ENCODE measurements around the gene PLA2G15. TPM values are rescaled to one million over a fixed set of nuclear protein-coding genes. Genes with fewer than 3 reads are reported as not detected.
A peak's percentile ranks its signal among the peaks of the same experiment; 100 is the strongest.

PLA2G15 gene
- total RNA-seq, 4 donors from 2014 or later = 10.4 to 22.0 (median 15.3) TPM

DNA sequence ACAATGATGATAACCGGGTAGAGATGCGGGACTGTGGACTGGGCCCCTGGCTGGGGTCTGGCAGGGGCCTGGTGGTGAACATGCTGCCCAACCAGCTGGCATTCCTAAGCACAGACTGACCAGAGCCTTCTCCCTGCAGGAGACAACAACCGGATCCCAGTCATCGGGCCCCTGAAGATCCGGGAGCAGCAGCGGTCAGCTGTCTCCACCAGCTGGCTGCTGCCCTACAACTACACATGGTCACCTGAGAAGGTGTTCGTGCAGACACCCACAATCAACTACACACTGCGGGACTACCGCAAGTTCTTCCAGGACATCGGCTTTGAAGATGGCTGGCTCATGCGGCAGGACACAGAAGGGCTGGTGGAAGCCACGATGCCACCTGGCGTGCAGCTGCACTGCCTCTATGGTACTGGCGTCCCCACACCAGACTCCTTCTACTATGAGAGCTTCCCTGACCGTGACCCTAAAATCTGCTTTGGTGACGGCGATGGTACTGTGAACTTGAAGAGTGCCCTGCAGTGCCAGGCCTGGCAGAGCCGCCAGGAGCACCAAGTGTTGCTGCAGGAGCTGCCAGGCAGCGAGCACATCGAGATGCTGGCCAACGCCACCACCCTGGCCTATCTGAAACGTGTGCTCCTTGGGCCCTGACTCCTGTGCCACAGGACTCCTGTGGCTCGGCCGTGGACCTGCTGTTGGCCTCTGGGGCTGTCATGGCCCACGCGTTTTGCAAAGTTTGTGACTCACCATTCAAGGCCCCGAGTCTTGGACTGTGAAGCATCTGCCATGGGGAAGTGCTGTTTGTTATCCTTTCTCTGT, 14.0 kb downstream of the PLA2G15 start:
- TF ChIP-seq POLR2A (IDR thresholded peaks at IDR 0.05; ENCODE audit: low read depth) = no peak
- Histone ChIP-seq H3K36me3 (peaks cover 21 to 62% (median 50%) of the 10 kb centered on the region in 4 donors), H3K4me1 (peaks cover 22 to 34% (median 25%) of the 10 kb centered on the region in 4 donors), H3K9me3 (no peaks in the 10 kb centered on the region), H3K27ac (replicated peaks in 1 of 4) (peak overlapping the region in 2 of 4 donors; percentile 68 to 69), H3K4me3 (no peak overlapping the region), H3K27me3 (no peaks in the 10 kb centered on the region)
- WGBS = 89% methylated on average over 13 of the region's 27 CpGs
- intact Hi-C loops (cut with DNase I) = no loop called here
- DNase-seq (ENCODE audit: extremely low spot score) = no peak

DNA sequence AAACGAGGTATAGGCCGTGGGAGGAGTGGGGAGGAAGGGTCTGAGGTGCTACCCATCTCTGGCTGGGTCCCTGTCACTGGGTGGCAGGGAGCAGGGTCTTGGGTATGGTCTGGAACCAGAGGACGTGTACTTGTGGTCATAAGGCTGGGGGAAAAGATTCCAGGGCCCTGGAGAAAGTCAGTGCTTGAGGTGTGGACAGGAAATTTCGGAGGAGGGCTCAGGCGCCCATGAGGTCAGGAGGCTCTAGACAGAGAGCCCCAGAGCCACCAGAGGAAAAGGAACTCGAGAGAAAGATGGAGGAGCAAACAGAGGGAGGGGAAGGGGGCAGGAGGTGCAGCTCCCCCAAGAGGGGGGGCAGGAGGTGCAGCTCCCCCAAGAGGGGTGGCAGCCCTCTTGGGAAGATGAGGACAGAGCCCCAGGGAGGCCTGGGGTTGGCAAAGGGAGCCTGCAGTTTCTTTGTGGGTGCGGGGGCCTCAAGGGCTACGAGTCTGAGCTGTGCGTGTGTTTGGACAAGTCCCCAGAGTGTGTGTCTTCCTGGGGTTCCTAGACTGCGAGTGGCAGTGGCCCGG, 18.5 kb downstream of the PLA2G15 start:
- no peak for TF ChIP-seq POLR2A (IDR thresholded peaks at IDR 0.05; ENCODE audit: low read depth)
- TF ChIP-seq, protein P1, sequence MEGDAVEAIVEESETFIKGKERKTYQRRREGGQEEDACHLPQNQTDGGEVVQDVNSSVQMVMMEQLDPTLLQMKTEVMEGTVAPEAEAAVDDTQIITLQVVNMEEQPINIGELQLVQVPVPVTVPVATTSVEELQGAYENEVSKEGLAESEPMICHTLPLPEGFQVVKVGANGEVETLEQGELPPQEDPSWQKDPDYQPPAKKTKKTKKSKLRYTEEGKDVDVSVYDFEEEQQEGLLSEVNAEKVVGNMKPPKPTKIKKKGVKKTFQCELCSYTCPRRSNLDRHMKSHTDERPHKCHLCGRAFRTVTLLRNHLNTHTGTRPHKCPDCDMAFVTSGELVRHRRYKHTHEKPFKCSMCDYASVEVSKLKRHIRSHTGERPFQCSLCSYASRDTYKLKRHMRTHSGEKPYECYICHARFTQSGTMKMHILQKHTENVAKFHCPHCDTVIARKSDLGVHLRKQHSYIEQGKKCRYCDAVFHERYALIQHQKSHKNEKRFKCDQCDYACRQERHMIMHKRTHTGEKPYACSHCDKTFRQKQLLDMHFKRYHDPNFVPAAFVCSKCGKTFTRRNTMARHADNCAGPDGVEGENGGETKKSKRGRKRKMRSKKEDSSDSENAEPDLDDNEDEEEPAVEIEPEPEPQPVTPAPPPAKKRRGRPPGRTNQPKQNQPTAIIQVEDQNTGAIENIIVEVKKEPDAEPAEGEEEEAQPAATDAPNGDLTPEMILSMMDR (IDR thresholded peaks at IDR 0.05) = no peak
- no peak for TF ChIP-seq EP300 (IDR thresholded peaks at IDR 0.05)
- TF ChIP-seq POLR2AphosphoS5 (IDR thresholded peaks at IDR 0.05) = no peak
- no peaks in the 10 kb centered on the region for H3K27me3 ChIP-seq
- peaks cover 11 to 40% (median 20%) of the 10 kb centered on the region in 4 donors for H3K36me3 ChIP-seq
- H3K27ac ChIP-seq (replicated peaks in 1 of 4) = peak overlapping the region; percentile 97 to 99 (median 98)
- intact Hi-C loops (cut with DNase I) = loop anchor here (5.0 kb wide), 1 partner anchor 49 kb away; the partner anchor contains the start of genes PRMT7 and SLC7A6OS
- WGBS = 74% methylated on average over 5 of the region's 11 CpGs
- no peaks in the 10 kb centered on the region for H3K9me3 ChIP-seq
- DNase-seq (ENCODE audit: extremely low spot score) = no peak
- peak overlapping the region; percentile 82 to 96 (median 88) for H3K4me3 ChIP-seq
- peaks cover 34 to 53% (median 44%) of the 10 kb centered on the region in 4 donors for H3K4me1 ChIP-seq

DNA sequence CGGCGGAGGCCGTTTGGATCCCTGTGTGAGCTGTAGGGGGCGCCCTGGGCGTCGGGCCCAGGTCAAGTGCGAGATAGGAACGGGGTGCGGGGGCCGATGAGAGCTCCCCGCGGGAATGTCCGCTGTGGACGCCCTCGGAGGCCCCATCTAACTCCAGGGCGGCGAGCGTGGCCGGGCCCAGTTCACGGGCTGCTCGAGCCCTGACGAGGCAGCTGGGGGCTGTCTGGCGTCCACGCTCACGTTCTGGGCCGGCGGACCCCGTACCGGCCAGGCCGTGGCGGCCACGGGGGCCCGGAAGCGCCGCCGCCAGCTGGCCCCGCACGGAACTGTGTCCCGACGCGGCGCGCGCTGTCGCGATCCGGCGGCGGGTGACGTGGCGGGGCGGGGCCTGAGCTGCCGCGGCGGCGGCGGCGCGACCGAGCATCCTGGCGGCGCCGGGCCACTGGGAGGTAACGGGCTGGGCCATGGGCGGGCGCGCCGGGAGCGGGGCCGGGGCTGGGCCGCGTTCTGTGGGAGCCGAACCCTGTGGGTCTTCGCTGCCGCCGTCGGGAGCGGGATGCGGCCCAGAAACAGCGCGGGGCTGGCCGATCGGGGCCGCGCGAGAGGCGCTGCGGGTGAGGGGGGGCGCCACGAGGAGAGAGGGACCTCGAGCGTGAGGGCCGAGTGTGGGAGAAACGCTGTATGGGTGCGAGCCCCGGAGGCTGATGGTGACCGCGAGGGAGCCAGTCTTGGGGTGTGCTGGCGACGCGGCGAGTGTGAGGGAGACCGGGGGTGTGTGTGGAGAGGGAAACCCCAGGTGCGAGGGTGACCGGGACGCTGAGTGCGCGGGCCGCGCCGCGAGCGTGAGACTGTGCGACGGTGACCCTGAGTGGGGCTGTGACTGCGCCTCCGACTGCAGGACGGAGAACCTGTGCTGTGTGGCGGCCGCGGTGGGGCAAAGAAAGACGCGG, 19.2 kb downstream of the PLA2G15 start, which contains the start of gene SLC7A6:
Gene SLC7A6 (plus strand): TSS at position 399 of the 950 bp plus-strand sequence. CDS start 10,201 bp downstream, outside the sequence.
- Histone ChIP-seq H3K27ac (replicated peaks in 1 of 4) (peak within 1 kb of the TSS; percentile 97 to 99 (median 98)), H3K4me3 (peak within 1 kb of the TSS; percentile 82 to 96 (median 88)), H3K4me1 (peaks cover 32 to 60% (median 51%) of the 10 kb centered on the region in 4 donors), H3K36me3 (peaks cover 8 to 32% (median 14%) of the 10 kb centered on the region in 4 donors), H3K9me3 (no peaks in the 10 kb centered on the region), H3K27me3 (no peaks in the 10 kb centered on the region)
- 0% methylated on average over 6 of the region's 123 CpGs for WGBS
- TF ChIP-seq EP300 (IDR thresholded peaks at IDR 0.05) (no peak), POLR2A (IDR thresholded peaks at IDR 0.05; ENCODE audit: low read depth) (peak; percentile 80), POLR2AphosphoS5 (IDR thresholded peaks at IDR 0.05) (peak; percentile 23 to 80)
- TF ChIP-seq, protein P1 (IDR thresholded peaks at IDR 0.05) = peak; percentile 60 to 67 (median 61)
- peak; percentile 93 for DNase-seq (ENCODE audit: extremely low spot score)
- intact Hi-C loops (cut with DNase I) = loop anchor here (5.0 kb wide), 1 partner anchor 48 kb away; the partner anchor contains the start of genes PRMT7 and SLC7A6OS

DNA sequence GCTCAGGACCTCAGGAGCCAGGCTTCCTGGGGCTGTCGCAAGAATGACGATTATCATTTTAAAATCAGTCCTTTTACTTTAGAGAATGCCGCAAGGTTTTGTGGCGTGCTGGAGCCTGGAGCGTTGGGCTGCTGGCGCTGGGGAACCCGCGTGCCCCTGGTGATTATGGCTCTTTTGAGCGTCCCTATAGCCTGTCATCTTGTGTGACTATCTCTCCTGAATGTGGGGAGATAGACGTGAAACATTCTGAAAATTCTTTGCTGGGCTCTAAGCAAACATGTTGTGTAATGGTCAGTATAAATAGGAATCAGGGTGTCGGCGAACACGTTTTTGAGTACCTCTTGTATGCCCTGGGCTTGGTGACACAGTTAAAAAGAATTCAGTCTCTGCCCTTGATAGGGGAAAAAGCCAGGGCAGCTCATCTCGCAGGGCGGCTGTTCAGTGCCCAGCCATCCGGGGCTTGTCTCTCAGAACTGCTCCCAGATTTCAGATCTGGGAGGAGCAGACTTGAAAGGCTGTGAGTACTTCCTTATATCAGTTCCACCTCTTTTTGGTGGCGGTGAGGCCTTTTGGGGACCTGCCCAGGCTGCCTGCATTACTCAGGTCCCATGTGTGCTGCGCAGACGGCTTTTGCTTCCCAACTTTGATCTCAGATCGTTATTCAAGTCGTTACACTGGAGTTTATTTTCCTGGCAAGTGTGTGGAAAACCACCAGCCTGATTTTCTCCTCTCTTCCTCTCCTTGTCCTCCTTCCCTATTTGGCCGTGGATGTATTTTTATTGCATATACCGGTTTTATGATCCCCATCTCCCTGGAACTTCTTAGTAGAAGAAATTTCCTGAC, 20.1 kb downstream of the PLA2G15 start:
- Histone ChIP-seq H3K4me3 (peak overlapping the region; percentile 82 to 96 (median 88)), H3K27ac (replicated peaks in 1 of 4) (peak overlapping the region; percentile 97 to 99 (median 98)), H3K27me3 (no peaks in the 10 kb centered on the region), H3K9me3 (no peaks in the 10 kb centered on the region), H3K36me3 (peaks cover 0 to 23% (median 5%) of the 10 kb centered on the region in 4 donors), H3K4me1 (peaks cover 40 to 69% (median 57%) of the 10 kb centered on the region in 4 donors)
- peak; percentile 67 to 70 for TF ChIP-seq POLR2AphosphoS5 (IDR thresholded peaks at IDR 0.05)
- TF ChIP-seq, protein P1 (IDR thresholded peaks at IDR 0.05) = no peak
- TF ChIP-seq POLR2A (IDR thresholded peaks at IDR 0.05; ENCODE audit: low read depth) = peak; percentile 29
- TF ChIP-seq EP300 (IDR thresholded peaks at IDR 0.05) = no peak
- 2% methylated on average over 22 of the region's 23 CpGs for WGBS
- DNase-seq (ENCODE audit: extremely low spot score) = peak; percentile 93
- intact Hi-C loops (cut with DNase I) = no loop called here

All from esophagus muscularis mucosa (tissue), 4 donors.